ENCODE data around the gene DSG1.
"Not testable (repeated sequence)": the region's sequence is repeated elsewhere in the genome, so short reads cannot be mapped to it uniquely, and the experiment has no call there.

Gene DSG1

GRCh38 chr18:31353336-31353735 is 35.4 kb downstream of the DSG1 start:
- not testable (repeated sequence) for DNase-seq

- no peak for DNase-seq
Measured at GRCh38 chr18:31354990-31355389, 37.0 kb downstream of the DSG1 start.

GRCh38 chr18:31356025-31356424 is 38.1 kb downstream of the DSG1 start:
- DNase-seq, result no peak

GRCh38 chr18:31364190-31364589 is 46.2 kb downstream of the DSG1 start:
- DNase-seq, result no peak

- no peak for DNase-seq
Measured at GRCh38 chr18:31369478-31369877, 51.5 kb downstream of the DSG1 start.

GRCh38 chr18:31371989-31372388 is 54.0 kb downstream of the DSG1 start:
- DNase-seq, result no peak

GRCh38 chr18:31373641-31374040 is 55.7 kb downstream of the DSG1 start:
- DNase-seq, result no peak

GRCh38 chr18:31376477-31376876 is 58.5 kb downstream of the DSG1 start, which contains the start of gene DSG4:
Gene DSG4, plus strand, starts transcription at chr18:31376777. Its CDS starts 135 bp downstream, at chr18:31376912.
- no peak for DNase-seq

GRCh38 chr18:31380912-31381311 is 63.0 kb downstream of the DSG1 start:
- no peak for DNase-seq

- no peak for DNase-seq
Measured at GRCh38 chr18:31382107-31382506, 64.1 kb downstream of the DSG1 start.

GRCh38 chr18:31386741-31387140 is 68.8 kb downstream of the DSG1 start:
- no peak for DNase-seq

GRCh38 chr18:31393286-31393685 is 75.3 kb downstream of the DSG1 start:
- no peak for DNase-seq

GRCh38 chr18:31396796-31397612 is 79.0 kb downstream of the DSG1 start:
- DNase-seq, result no peak

- no peak for DNase-seq
Measured at GRCh38 chr18:31398191-31398590, 80.2 kb downstream of the DSG1 start.

GRCh38 chr18:31399306-31400032 is 81.5 kb downstream of the DSG1 start:
- DNase-seq, result no peak

GRCh38 chr18:31401156-31402025 is 83.4 kb downstream of the DSG1 start:
- no peak for DNase-seq

GRCh38 chr18:31402026-31402373 is 84.0 kb downstream of the DSG1 start:
- no peak for DNase-seq

- DNase-seq, result no peak
Measured at GRCh38 chr18:31403409-31403808, 85.4 kb downstream of the DSG1 start.
